Measurements from ENCODE around the gene NDUFA5.

- TF ChIP-seq CTCF (IDR thresholded peaks at IDR 0.05; ENCODE audit: borderline replicate concordance, extremely low read depth, low read length, poor library complexity, severe bottlenecking) (no peak), EZH2 (IDR thresholded peaks at IDR 0.05; ENCODE audit: borderline replicate concordance, low read depth, low read length, severe bottlenecking) (no peak)
These were observed 24.1 kb downstream of the NDUFA5 start for GRCh38 chr7:123533553-123533917.
